GM18526 (cell line): ENCODE data around the gene MTO1.

Experiments
- POLR2A ChIP-seq: IDR thresholded peaks from 3 replicates; pipeline ENCODE4 v1.6.1; 2011; ENCODE audit not compliant: insufficient read length; ENCODE audit errors: extremely low read depth

The MTO1 gene

DNA sequence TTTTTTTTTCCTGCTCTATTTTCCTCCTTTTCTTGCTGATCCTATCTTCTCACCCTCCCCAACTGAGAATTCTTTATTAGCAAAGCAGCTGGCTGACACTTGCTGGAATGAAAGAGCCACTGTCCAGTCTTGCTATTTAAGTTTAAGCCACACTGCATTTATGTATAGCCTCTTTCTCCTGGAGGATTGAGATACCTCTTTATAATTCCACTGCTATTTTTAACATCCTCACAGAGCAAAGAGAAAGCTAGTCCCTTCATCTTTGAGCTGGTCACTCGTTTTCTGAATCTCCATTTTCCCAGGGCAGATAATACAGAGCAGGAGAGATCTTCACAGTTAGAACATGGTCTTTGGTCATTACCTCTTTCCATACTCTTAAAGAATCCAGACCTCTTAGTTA is 95.3 kb downstream of the MTO1 start:
- TF ChIP-seq POLR2A: no peak
